HCT116 (cell line): ENCODE measurements around the gene DNAJC4. TPM values are rescaled to one million over a fixed set of nuclear protein-coding genes. Genes with fewer than 3 reads are reported as not detected.

Experiments used
- ATAC-seq: fragments of 200-7000 bp; cut with Tn5 transposase; 2 replicates; pipeline ENCODE4 v1.9.1; 2020; ENCODE audit warnings: mild to moderate bottlenecking, moderate library complexity
- BruUV-seq: library from RNA; stranded (reverse); fragments of 400-500 nt; replicated peaks from 2 replicates; lab custom pipeline; 2021; lab: Mats Ljungman, UMichigan
- CTCF ChIA-PET: fragments of 300-600 bp; sonication (Branson Sonifier 250); formaldehyde crosslinking; loops from one replicate; lab custom pipeline; 2021; ENCODE audit warnings: antibody characterized with exemption; lab: Charles Lee
- POLR2A ChIA-PET: fragments of 300-600, 350-600 bp; sonication (Branson Sonifier 250); formaldehyde crosslinking; loops from one replicate; lab custom pipeline; 2021; ENCODE audit warnings: antibody characterized with exemption; lab: Charles Lee
- RAD21 ChIA-PET, 2 experiments: fragments of 300-600 bp; sonication (Branson Sonifier 250); formaldehyde crosslinking; loops; one replicate each; lab custom pipeline; 2023; ENCODE audit warnings: low total read pairs in 2 of 2; ENCODE audit not compliant: uncharacterized antibody in 2 of 2, unreplicated experiment in 2 of 2, low non-redundant PET in 1 of 2; lab: Charles Lee
- DNase-seq: peaks from one replicate; pipeline ENCODE4 v3.0.0-alpha.2; 2010; ENCODE audit warnings: low read depth, low spot score
- H2AFZ ChIP-seq: fragments of 200-600 bp; shearing (Covaris generic), sonication (generic); 2 replicates; pipeline ENCODE4 v1.6.1; 2017; ENCODE audit warnings: low read depth, mixed run types, mixed read lengths, antibody characterized with exemption, low read length; ENCODE audit not compliant: poor library complexity, severe bottlenecking
- H3K27ac ChIP-seq: 2 replicates; pipeline ENCODE4 v1.5.1; 2012; ENCODE audit warnings: low read depth, low read length
- H3K27me3 ChIP-seq: fragments of 200-600 bp; sonication (generic); 2 replicates; pipeline ENCODE4 v1.6.1; 2016; ENCODE audit warnings: mixed run types, low read length, mixed read lengths; ENCODE audit not compliant: insufficient read depth
- H3K36me3 ChIP-seq, 2 experiments: fragments of 200-500 bp in 1 of 2; fragments of 200-600 bp in 1 of 2; sonication (Bioruptor generic) in 1 of 2; sonication (generic) in 1 of 2; 2 replicates each; pipeline versions ENCODE4 v1.5.1 to v1.6.1; 2014 to 2016; ENCODE audit warnings: low read length in 2 of 2, inconsistent platforms in 1 of 2, mixed read lengths in 1 of 2, mixed run types in 1 of 2; ENCODE audit not compliant: insufficient read depth in 2 of 2, control insufficient read depth in 1 of 2
- H3K4me1 ChIP-seq, 2 experiments: fragments of 200-600 bp in 1 of 2; sonication (generic) in 1 of 2; 2 replicates each; pipeline versions ENCODE4 v1.5.1 to v1.6.1; 2012 to 2017; ENCODE audit warnings: low read length in 2 of 2, inconsistent platforms in 1 of 2, mild to moderate bottlenecking in 1 of 2, mixed read lengths in 1 of 2, mixed run types in 1 of 2, moderate library complexity in 1 of 2; ENCODE audit not compliant: insufficient read depth in 2 of 2, control insufficient read depth in 1 of 2
- H3K4me2 ChIP-seq: fragments of 200-600 bp; sonication (generic); 2 replicates; pipeline ENCODE4 v1.6.1; 2017; ENCODE audit warnings: mixed run types, low read length, mixed read lengths
- H3K4me3 ChIP-seq, 2 experiments: fragments of 200-600 bp in 1 of 2; sonication (generic) in 1 of 2; replicated peaks in 1 of 2; 2 replicates each; pipeline ENCODE4 v1.5.1; 2011 to 2016; ENCODE audit warnings: low read length in 2 of 2, control low read depth in 1 of 2, low read depth in 1 of 2, mild to moderate bottlenecking in 1 of 2, mixed read lengths in 1 of 2, mixed run types in 1 of 2
- H3K79me2 ChIP-seq: fragments of 200-600 bp; sonication (generic); 2 replicates; pipeline ENCODE4 v1.6.1; 2017; ENCODE audit warnings: mild to moderate bottlenecking, mixed run types, low read length, moderate library complexity, mixed read lengths; ENCODE audit not compliant: insufficient read depth
- H3K9ac ChIP-seq: fragments of 200-600 bp; sonication (generic); 2 replicates; pipeline ENCODE4 v1.6.1; 2016; ENCODE audit warnings: low read length, mixed read lengths
- H3K9me2 ChIP-seq: fragments of 200-600 bp; sonication (generic), shearing (Covaris generic); 2 replicates; pipeline ENCODE4 v1.6.1; 2017; ENCODE audit warnings: mixed run types, mild to moderate bottlenecking, moderate library complexity; ENCODE audit not compliant: insufficient read depth
- H3K9me3 ChIP-seq, 2 experiments: fragments of 200-500 bp in 1 of 2; fragments of 200-600 bp in 1 of 2; sonication (Bioruptor generic) in 1 of 2; sonication (generic) in 1 of 2; 2 replicates each; pipeline ENCODE4 v1.6.1; 2014 to 2017; ENCODE audit warnings: low read length in 2 of 2, mixed read lengths in 2 of 2, inconsistent platforms in 1 of 2, low read depth in 1 of 2, mild to moderate bottlenecking in 1 of 2, mixed run types in 1 of 2, moderate library complexity in 1 of 2; ENCODE audit not compliant: control insufficient read depth in 1 of 2, insufficient read depth in 1 of 2
- H4K20me1 ChIP-seq: fragments of 200-600 bp; sonication (generic), shearing (Covaris generic); 2 replicates; pipeline ENCODE4 v1.6.1; 2017; ENCODE audit warnings: mixed run types, mild to moderate bottlenecking, moderate library complexity; ENCODE audit not compliant: insufficient read depth
- ATF3 ChIP-seq: IDR thresholded peaks from 2 replicates; pipeline ENCODE4 v1.6.1; 2012
- EGR1 ChIP-seq: IDR thresholded peaks from 2 replicates; pipeline ENCODE4 v1.6.1; 2012; ENCODE audit warnings: low read depth
- ELF1 ChIP-seq: IDR thresholded peaks from 2 replicates; pipeline ENCODE4 v1.6.1; 2012; ENCODE audit warnings: low read depth, borderline replicate concordance
- EZH2phosphoT487 ChIP-seq: fragments of 200-600 bp; IDR thresholded peaks from 2 replicates; pipeline ENCODE4 v1.6.1; 2018; ENCODE audit warnings: antibody characterized with exemption, borderline replicate concordance
- JUND ChIP-seq: IDR thresholded peaks from 2 replicates; pipeline ENCODE4 v1.6.1; 2012
- MAX ChIP-seq: IDR thresholded peaks from 2 replicates; pipeline ENCODE4 v1.6.1; 2012
- POLR2A ChIP-seq: IDR thresholded peaks from 2 replicates; pipeline ENCODE4 v1.7.0; 2011; ENCODE audit warnings: borderline replicate concordance; ENCODE audit not compliant: insufficient read depth, insufficient read length; ENCODE audit errors: extremely low read depth
- POLR2AphosphoS5 ChIP-seq: IDR thresholded peaks from 2 replicates; pipeline ENCODE4 v1.6.1; 2011; ENCODE audit warnings: mild to moderate bottlenecking, low read depth, low read length, moderate library complexity
- SIN3A ChIP-seq: IDR thresholded peaks from 2 replicates; pipeline ENCODE4 v1.6.1; 2012; ENCODE audit warnings: low read depth
- SP1 ChIP-seq: IDR thresholded peaks from 2 replicates; pipeline ENCODE4 v1.6.1; 2012; ENCODE audit warnings: low read depth
- SRF ChIP-seq: IDR thresholded peaks from 2 replicates; pipeline ENCODE4 v1.6.1; 2012; ENCODE audit warnings: low read depth
- TCF7L2 ChIP-seq: IDR thresholded peaks from 2 replicates; pipeline ENCODE4 v1.7.0; 2011; ENCODE audit warnings: borderline replicate concordance, inconsistent platforms; ENCODE audit not compliant: insufficient read depth, insufficient read length; ENCODE audit errors: extremely low read depth
- YY1 ChIP-seq: IDR thresholded peaks from 2 replicates; pipeline ENCODE4 v1.6.1; 2011; ENCODE audit warnings: low read length, low read depth, moderate library complexity, mild to moderate bottlenecking; ENCODE audit not compliant: insufficient replicate concordance; ENCODE audit errors: extremely low read depth
- ZBTB33 ChIP-seq: IDR thresholded peaks from 2 replicates; pipeline ENCODE4 v1.6.1; 2011; ENCODE audit warnings: mild to moderate bottlenecking, low read length, moderate library complexity; ENCODE audit not compliant: insufficient replicate concordance; ENCODE audit errors: extremely low read depth
- ZFX ChIP-seq: fragments of 450-650 bp; IDR thresholded peaks from 2 replicates; pipeline ENCODE4 v1.6.1; 2017
- intact Hi-C: fragments of 100-400 bp; cut with micrococcal nuclease; formaldehyde crosslinking; loops from 2 replicates; pipeline ENCODE4 v1.10.0; 2022
- total RNA-seq: library from RNA; stranded (reverse); gene quantifications from one replicate; pipeline ENCODE4 v1.2.1, GENCODE V29; 2021; ENCODE audit not compliant: unreplicated experiment

Gene DNAJC4
- total RNA-seq, 1 experiment from 2014 or later: 25.8 TPM

- no peak for TF ChIP-seq TCF7L2
- no peak for TF ChIP-seq EGR1
- TF ChIP-seq ELF1: no peak
- TF ChIP-seq JUND: no peak
- TF ChIP-seq SIN3A: no peak
- no peak for TF ChIP-seq SP1
Observed at GRCh38 chr11:64256300-64256699, 26.0 kb downstream of the DNAJC4 start (continued).

- Histone ChIP-seq H4K20me1 (no peaks in the 10 kb centered on the region), H3K27me3 (no peaks in the 10 kb centered on the region), H2AFZ (no peak overlapping the region), H3K27ac (no peak overlapping the region), H3K36me3 (peaks cover 27 to 60% of the 10 kb centered on the region in 2 experiments; a peak in 3 of 4 replicates), H3K79me2 (peaks cover 21% of the 10 kb centered on the region), H3K9me2 (no peaks in the 10 kb centered on the region), H3K4me3 (no peak overlapping the region), H3K4me1 (peaks cover 5 to 15% of the 10 kb centered on the region in 2 experiments; a peak in 3 of 4 replicates), H3K9ac (no peak overlapping the region), H3K4me2 (no peak overlapping the region), H3K9me3 (no peaks in the 10 kb centered on the region)
- DNase-seq (no peak), ATAC-seq (no peak)
- TF ChIP-seq ATF3: no peak
- no TSS peak for BruUV-seq
- ChIA-PET RAD21 (no interaction called here), CTCF (interaction anchor here (1.1 kb wide), 1 partner anchor 9 kb away, joined by 3 read pairs; no protein-coding TSS in a partner anchor), POLR2A (interaction anchor here (1.2 kb wide), 1 partner anchor 10 kb away, joined by 3 read pairs; no protein-coding TSS in a partner anchor)
- intact Hi-C loops: no loop called here
Observed at GRCh38 chr11:64258356-64258755, 28.0 kb downstream of the DNAJC4 start.

GRCh38 chr11:64258946-64259532 lies 28.7 kb downstream of the DNAJC4 start:
- Histone ChIP-seq H3K4me3 (no peak overlapping the region), H3K9me2 (no peaks in the 10 kb centered on the region), H3K4me1 (peaks cover 4 to 11% of the 10 kb centered on the region in 2 experiments; a peak in 3 of 4 replicates), H3K4me2 (no peak overlapping the region), H3K79me2 (peaks cover 14% of the 10 kb centered on the region; the same call in 1 of the 2 replicates), H3K36me3 (peaks cover 30 to 67% of the 10 kb centered on the region in 2 experiments; a peak in 3 of 4 replicates), H3K27me3 (no peaks in the 10 kb centered on the region), H2AFZ (no peak overlapping the region), H3K27ac (no peak overlapping the region), H3K9ac (no peak overlapping the region), H3K9me3 (no peaks in the 10 kb centered on the region), H4K20me1 (no peaks in the 10 kb centered on the region)
- BruUV-seq: no TSS peak
- ATAC-seq: no peak
- intact Hi-C loops: no loop called here
- POLR2A ChIA-PET: no interaction called here
- CTCF ChIA-PET: no interaction called here
- RAD21 ChIA-PET: no interaction called here
- DNase-seq: no peak
- TF ChIP-seq EZH2phosphoT487 (no peak), SRF (no peak), ELF1 (no peak), TCF7L2 (no peak), SIN3A (no peak), YY1 (no peak), POLR2AphosphoS5 (no peak), POLR2A (no peak), ZFX (no peak), ZBTB33 (no peak), MAX (no peak)
